GM23338 (cell line): ENCODE measurements around the gene VWA7. TPM values are rescaled to one million over a fixed set of nuclear protein-coding genes. Genes with fewer than 3 reads are reported as not detected.

Experiments used
- ATAC-seq: fragments of 200-7000 bp; cut with Tn5 transposase; 3 replicates; pipeline ENCODE4 v1.9.1; 2020
- DNase-seq: peaks from one replicate; pipeline ENCODE4 v3.0.0-alpha.2; 2015; ENCODE audit warnings: low spot score
- H2AFZ ChIP-seq: fragments of 200-600 bp; sonication (generic); 2 replicates; pipeline ENCODE4 v1.8.0; 2016; ENCODE audit warnings: antibody characterized with exemption, mild to moderate bottlenecking, moderate library complexity
- H3F3A ChIP-seq: fragments of 200-600 bp; sonication (generic); replicated peaks from 2 replicates; pipeline ENCODE4 v1.8.0; 2017; ENCODE audit warnings: antibody characterized with exemption, mixed run types, low read depth
- H3K27ac ChIP-seq: fragments of 200-600 bp; sonication (generic); 2 replicates; pipeline ENCODE4 v1.6.1; 2016; ENCODE audit warnings: low read depth
- H3K27me3 ChIP-seq: fragments of 200-600 bp; sonication (generic); 2 replicates; pipeline ENCODE4 v1.8.0; 2016; ENCODE audit warnings: mild to moderate bottlenecking, mixed run types, moderate library complexity; ENCODE audit not compliant: insufficient read depth
- H3K36me3 ChIP-seq: fragments of 200-600 bp; sonication (generic); 2 replicates; pipeline ENCODE4 v1.8.0; 2016; ENCODE audit warnings: mild to moderate bottlenecking; ENCODE audit not compliant: insufficient read depth
- H3K4me1 ChIP-seq: fragments of 200-600 bp; sonication (generic); 2 replicates; pipeline ENCODE4 v1.8.0; 2016; ENCODE audit warnings: mild to moderate bottlenecking, moderate library complexity; ENCODE audit not compliant: insufficient read depth
- H3K4me2 ChIP-seq: fragments of 200-600 bp; sonication (generic); 2 replicates; pipeline ENCODE4 v1.7.1; 2017; ENCODE audit warnings: mixed run types
- H3K4me3 ChIP-seq: fragments of 200-600 bp; sonication (generic); 2 replicates; pipeline ENCODE4 v1.6.1; 2016; ENCODE audit warnings: mixed run types
- H3K79me2 ChIP-seq: fragments of 200-600 bp; sonication (generic); replicated peaks from 2 replicates; pipeline ENCODE4 v1.8.0; 2017; ENCODE audit warnings: mild to moderate bottlenecking; ENCODE audit not compliant: insufficient read depth
- H3K9me2 ChIP-seq: fragments of 200-600 bp; sonication (generic); 2 replicates; pipeline ENCODE4 v1.8.0; 2017; ENCODE audit not compliant: insufficient read depth
- H4K20me1 ChIP-seq: fragments of 200-600 bp; sonication (generic); replicated peaks from 2 replicates; pipeline ENCODE4 v1.8.0; 2017; ENCODE audit warnings: mild to moderate bottlenecking; ENCODE audit not compliant: insufficient read depth
- H3K27ac Mint-ChIP-seq: 2 replicates; pipeline ENCODE4 v1.8.0; 2020; ENCODE audit warnings: inconsistent platforms, mild to moderate bottlenecking, moderate library complexity, mixed read lengths
- H3K27me3 Mint-ChIP-seq: 3 replicates; pipeline ENCODE4 v1.8.0; 2022; ENCODE audit warnings: low read depth, mild to moderate bottlenecking, moderate library complexity, mixed read lengths, inconsistent platforms; ENCODE audit not compliant: insufficient read depth, poor library complexity
- H3K36me3 Mint-ChIP-seq: 3 replicates; pipeline ENCODE4 v1.8.0; 2021; ENCODE audit warnings: low read depth, mild to moderate bottlenecking, inconsistent platforms, moderate library complexity, mixed read lengths
- H3K4me1 Mint-ChIP-seq: 3 replicates; pipeline ENCODE4 v1.8.0; 2020; ENCODE audit warnings: mild to moderate bottlenecking, inconsistent platforms, mixed read lengths
- H3K4me3 Mint-ChIP-seq: 3 replicates; pipeline ENCODE4 v1.8.0; 2021; ENCODE audit warnings: moderate library complexity, mild to moderate bottlenecking, inconsistent platforms, mixed read lengths
- H3K9me3 Mint-ChIP-seq: 3 replicates; pipeline ENCODE4 v1.8.0; 2020; ENCODE audit warnings: moderate library complexity, mild to moderate bottlenecking, inconsistent platforms, mixed read lengths
- CREB1 ChIP-seq: fragments of 250-450 bp; sonication (Bioruptor Pico); IDR thresholded peaks from 2 replicates; pipeline ENCODE4 v1.5.0; 2020; ENCODE audit warnings: low read depth, mild to moderate bottlenecking, moderate library complexity
- EZH2 ChIP-seq: fragments of 200-600 bp; sonication (generic); IDR thresholded peaks from one replicate; pipeline ENCODE4 v1.8.0; 2017; ENCODE audit warnings: antibody characterized with exemption, mild to moderate bottlenecking, low read depth; ENCODE audit not compliant: unreplicated experiment
- EZH2phosphoT487 ChIP-seq: fragments of 200-600 bp; sonication (generic); IDR thresholded peaks from one replicate; pipeline ENCODE4 v1.8.1; 2018; ENCODE audit warnings: antibody characterized with exemption; ENCODE audit not compliant: unreplicated experiment
- JUNB ChIP-seq: IDR thresholded peaks from one replicate; pipeline ENCODE4 v1.6.1; 2016; ENCODE audit warnings: antibody characterized with exemption; ENCODE audit not compliant: unreplicated experiment
- NANOG ChIP-seq: IDR thresholded peaks from 2 replicates; pipeline ENCODE4 v1.6.1; 2016; ENCODE audit warnings: antibody characterized with exemption, borderline replicate concordance
- POLR2AphosphoS5 ChIP-seq: IDR thresholded peaks from 2 replicates; pipeline ENCODE4 v1.6.1; 2016; ENCODE audit warnings: antibody characterized with exemption, low read depth
- STAT1 ChIP-seq: IDR thresholded peaks from one replicate; pipeline ENCODE4 v1.6.1; 2016; ENCODE audit warnings: antibody characterized with exemption; ENCODE audit not compliant: unreplicated experiment
- ZNF114 ChIP-seq: fragments of 250-450 bp; sonication (Bioruptor Pico); IDR thresholded peaks from 2 replicates; pipeline ENCODE4 v1.5.0; 2020; ENCODE audit warnings: mild to moderate bottlenecking, moderate library complexity
- polyA plus RNA-seq: library from polyadenylated mRNA; unstranded; fragments of >200 nt; fragmentation: Nextera tagmentation; extraction: Ambion mirVana; gene quantifications from 2 replicates; pipeline ENCODE4 v1.2.1, GENCODE V29; 2016
- total RNA-seq: library from RNA; depleted of rRNA; stranded (reverse); fragments of >200 nt; shearing (Covaris generic); gene quantifications from 2 replicates; pipeline ENCODE4 v1.2.3, GENCODE V29; 2014
- TF ChIP-seq, protein P1 (sequence below): IDR thresholded peaks from one replicate; pipeline ENCODE4 v1.6.1; 2018; ENCODE audit warnings: antibody characterized with exemption; ENCODE audit not compliant: unreplicated experiment
- TF ChIP-seq, protein P2 (sequence below), 2 experiments: fragments of 200-600 bp in 1 of 2; sonication (generic) in 1 of 2; conservative IDR thresholded peaks; 2 replicates each; pipeline versions ENCODE4 v1.5.1 to v1.6.1; 2016 to 2017; ENCODE audit warnings: antibody characterized with exemption in 2 of 2, low read depth in 2 of 2, mild to moderate bottlenecking in 2 of 2, moderate library complexity in 1 of 2

The VWA7 gene
- total and polyA plus RNA-seq, 2 experiments from 2014 or later = 0.07 to 0.36 TPM

DNA sequence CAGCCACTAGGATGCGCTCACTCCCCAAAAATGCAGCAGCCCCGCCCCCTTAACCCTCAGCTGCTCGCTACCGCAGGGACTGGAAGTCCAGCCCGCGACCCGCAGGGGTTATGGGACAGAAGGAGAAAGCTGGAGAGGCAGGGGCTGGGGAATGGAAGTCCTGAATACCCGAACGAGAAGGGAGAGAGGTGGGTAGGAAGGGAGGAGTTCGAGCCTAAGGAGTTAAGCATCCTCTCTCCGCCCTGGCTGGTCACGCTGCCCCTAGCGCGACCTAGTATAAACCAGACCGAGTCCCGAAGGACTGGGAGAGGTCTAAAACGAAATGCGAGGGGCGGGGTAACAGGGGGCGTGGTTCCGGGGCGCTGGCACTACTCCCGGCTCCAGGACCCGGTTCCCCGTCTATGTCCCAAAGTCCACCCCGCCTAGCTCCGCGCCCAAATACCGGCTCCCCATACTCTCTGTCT lies 47.6 kb downstream of the VWA7 start:
- Histone ChIP-seq H3K27ac (peak overlapping the region; percentile 79), H3K4me3 (peak overlapping the region; percentile 99), H3K4me2 (peak overlapping the region; percentile 98), H3F3A (peaks cover 37% of the 10 kb centered on the region), H2AFZ (peak overlapping the region; percentile 95), H3K79me2 (peaks cover 11% of the 10 kb centered on the region), H3K36me3 (peaks cover 29% of the 10 kb centered on the region), H4K20me1 (peaks cover 11% of the 10 kb centered on the region; the same call in 1 of the 2 replicates), H3K9me2 (no peaks in the 10 kb centered on the region), H3K4me1 (peaks cover 19% of the 10 kb centered on the region), H3K27me3 (peaks cover 8% of the 10 kb centered on the region; the same call in 1 of the 2 replicates)
- H3K27ac Mint-ChIP-seq = peak overlapping the region; percentile 96
- TF ChIP-seq STAT1 = no peak
- TF ChIP-seq EZH2phosphoT487 = no peak
- no peak for TF ChIP-seq NANOG
- TF ChIP-seq CREB1 (CRISPR knock-in tag) = peak; percentile 12; the same call in 1 of the 2 replicates
- TF ChIP-seq JUNB = no peak
- TF ChIP-seq POLR2AphosphoS5 = no peak
- no peak for TF ChIP-seq ZNF114 (CRISPR knock-in tag)
- no peak for TF ChIP-seq EZH2
- TF ChIP-seq, protein P1, sequence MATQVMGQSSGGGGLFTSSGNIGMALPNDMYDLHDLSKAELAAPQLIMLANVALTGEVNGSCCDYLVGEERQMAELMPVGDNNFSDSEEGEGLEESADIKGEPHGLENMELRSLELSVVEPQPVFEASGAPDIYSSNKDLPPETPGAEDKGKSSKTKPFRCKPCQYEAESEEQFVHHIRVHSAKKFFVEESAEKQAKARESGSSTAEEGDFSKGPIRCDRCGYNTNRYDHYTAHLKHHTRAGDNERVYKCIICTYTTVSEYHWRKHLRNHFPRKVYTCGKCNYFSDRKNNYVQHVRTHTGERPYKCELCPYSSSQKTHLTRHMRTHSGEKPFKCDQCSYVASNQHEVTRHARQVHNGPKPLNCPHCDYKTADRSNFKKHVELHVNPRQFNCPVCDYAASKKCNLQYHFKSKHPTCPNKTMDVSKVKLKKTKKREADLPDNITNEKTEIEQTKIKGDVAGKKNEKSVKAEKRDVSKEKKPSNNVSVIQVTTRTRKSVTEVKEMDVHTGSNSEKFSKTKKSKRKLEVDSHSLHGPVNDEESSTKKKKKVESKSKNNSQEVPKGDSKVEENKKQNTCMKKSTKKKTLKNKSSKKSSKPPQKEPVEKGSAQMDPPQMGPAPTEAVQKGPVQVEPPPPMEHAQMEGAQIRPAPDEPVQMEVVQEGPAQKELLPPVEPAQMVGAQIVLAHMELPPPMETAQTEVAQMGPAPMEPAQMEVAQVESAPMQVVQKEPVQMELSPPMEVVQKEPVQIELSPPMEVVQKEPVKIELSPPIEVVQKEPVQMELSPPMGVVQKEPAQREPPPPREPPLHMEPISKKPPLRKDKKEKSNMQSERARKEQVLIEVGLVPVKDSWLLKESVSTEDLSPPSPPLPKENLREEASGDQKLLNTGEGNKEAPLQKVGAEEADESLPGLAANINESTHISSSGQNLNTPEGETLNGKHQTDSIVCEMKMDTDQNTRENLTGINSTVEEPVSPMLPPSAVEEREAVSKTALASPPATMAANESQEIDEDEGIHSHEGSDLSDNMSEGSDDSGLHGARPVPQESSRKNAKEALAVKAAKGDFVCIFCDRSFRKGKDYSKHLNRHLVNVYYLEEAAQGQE = no peak
- TF ChIP-seq, protein P2, sequence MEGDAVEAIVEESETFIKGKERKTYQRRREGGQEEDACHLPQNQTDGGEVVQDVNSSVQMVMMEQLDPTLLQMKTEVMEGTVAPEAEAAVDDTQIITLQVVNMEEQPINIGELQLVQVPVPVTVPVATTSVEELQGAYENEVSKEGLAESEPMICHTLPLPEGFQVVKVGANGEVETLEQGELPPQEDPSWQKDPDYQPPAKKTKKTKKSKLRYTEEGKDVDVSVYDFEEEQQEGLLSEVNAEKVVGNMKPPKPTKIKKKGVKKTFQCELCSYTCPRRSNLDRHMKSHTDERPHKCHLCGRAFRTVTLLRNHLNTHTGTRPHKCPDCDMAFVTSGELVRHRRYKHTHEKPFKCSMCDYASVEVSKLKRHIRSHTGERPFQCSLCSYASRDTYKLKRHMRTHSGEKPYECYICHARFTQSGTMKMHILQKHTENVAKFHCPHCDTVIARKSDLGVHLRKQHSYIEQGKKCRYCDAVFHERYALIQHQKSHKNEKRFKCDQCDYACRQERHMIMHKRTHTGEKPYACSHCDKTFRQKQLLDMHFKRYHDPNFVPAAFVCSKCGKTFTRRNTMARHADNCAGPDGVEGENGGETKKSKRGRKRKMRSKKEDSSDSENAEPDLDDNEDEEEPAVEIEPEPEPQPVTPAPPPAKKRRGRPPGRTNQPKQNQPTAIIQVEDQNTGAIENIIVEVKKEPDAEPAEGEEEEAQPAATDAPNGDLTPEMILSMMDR (conservative IDR thresholded peaks at IDR 0.05; ENCODE audit: low read depth in 2 of 2) = peak; percentile 78 to 85; a peak in 3 of 4 replicates
- H3K4me1 Mint-ChIP-seq = peaks cover 30% of the 10 kb centered on the region
- peak overlapping the region; percentile 93 for H3K4me3 Mint-ChIP-seq
- DNase-seq (peak; percentile 98), ATAC-seq (peak; percentile 79)
- peaks cover 64% of the 10 kb centered on the region for H3K36me3 Mint-ChIP-seq
- peaks cover 19% of the 10 kb centered on the region for H3K27me3 Mint-ChIP-seq
- no peaks in the 10 kb centered on the region; the same call in 2 of the 3 replicates for H3K9me3 Mint-ChIP-seq
